ENCODE results near the gene LRMDA.

Gene LRMDA

DNA sequence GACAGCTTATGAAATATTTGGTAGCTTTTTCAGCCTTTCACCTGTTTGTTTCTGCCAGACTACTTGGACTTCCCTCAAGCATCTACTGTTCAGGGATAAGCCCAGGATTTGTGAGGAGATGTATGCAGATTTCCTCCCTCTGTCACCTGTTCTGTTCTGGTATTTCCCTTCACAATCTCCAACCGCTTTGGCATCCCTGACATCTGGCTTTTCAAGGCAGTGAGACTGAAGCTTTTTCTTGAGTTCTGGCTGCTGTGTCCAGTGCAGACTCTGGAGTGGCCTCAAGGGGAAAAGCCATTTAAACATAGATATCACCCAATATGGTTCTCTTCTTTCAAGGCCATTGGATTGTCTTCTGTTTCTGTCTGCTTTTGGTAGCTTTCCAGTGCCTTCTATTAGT is 369.7 kb downstream of the LRMDA start:
- DNase-seq (ENCODE audit: low read depth, low spot score) = no peak
- no peak overlapping the region for H3K4me3 ChIP-seq (ENCODE audit: low read depth, low read length)
- TF ChIP-seq, protein P1, sequence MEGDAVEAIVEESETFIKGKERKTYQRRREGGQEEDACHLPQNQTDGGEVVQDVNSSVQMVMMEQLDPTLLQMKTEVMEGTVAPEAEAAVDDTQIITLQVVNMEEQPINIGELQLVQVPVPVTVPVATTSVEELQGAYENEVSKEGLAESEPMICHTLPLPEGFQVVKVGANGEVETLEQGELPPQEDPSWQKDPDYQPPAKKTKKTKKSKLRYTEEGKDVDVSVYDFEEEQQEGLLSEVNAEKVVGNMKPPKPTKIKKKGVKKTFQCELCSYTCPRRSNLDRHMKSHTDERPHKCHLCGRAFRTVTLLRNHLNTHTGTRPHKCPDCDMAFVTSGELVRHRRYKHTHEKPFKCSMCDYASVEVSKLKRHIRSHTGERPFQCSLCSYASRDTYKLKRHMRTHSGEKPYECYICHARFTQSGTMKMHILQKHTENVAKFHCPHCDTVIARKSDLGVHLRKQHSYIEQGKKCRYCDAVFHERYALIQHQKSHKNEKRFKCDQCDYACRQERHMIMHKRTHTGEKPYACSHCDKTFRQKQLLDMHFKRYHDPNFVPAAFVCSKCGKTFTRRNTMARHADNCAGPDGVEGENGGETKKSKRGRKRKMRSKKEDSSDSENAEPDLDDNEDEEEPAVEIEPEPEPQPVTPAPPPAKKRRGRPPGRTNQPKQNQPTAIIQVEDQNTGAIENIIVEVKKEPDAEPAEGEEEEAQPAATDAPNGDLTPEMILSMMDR (IDR thresholded peaks at IDR 0.05; ENCODE audit: low read depth, low read length) = no peak
- in situ Hi-C loops (cut with HindIII; ENCODE audit: low sequenced_read_pairs) = no loop called here

DNA sequence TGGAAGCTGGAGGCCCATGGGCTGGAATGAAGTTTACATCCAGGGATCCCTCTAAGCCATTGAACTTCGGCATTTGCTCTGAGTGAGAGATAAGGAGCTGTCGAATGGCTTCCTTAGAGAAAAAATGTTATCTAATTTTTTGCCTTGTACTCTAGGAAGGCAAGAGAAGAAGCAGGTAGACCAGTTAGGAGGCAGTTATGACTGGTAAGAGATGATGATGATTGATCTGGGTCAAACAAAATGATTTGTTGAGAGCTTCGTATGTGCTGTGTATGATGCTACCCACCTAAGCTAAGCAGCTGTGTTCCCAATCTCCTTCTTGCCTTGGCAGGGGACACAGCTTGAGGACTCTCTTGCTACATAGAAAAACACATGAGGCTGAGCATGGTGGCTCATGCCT is 370.2 kb downstream of the LRMDA start:
- no peak for DNase-seq (ENCODE audit: low read depth, low spot score)
- no peak overlapping the region for H3K4me3 ChIP-seq (ENCODE audit: low read depth, low read length)
- TF ChIP-seq, protein P1 (IDR thresholded peaks at IDR 0.05; ENCODE audit: low read depth, low read length) = no peak
- in situ Hi-C loops (cut with HindIII; ENCODE audit: low sequenced_read_pairs) = no loop called here

DNA sequence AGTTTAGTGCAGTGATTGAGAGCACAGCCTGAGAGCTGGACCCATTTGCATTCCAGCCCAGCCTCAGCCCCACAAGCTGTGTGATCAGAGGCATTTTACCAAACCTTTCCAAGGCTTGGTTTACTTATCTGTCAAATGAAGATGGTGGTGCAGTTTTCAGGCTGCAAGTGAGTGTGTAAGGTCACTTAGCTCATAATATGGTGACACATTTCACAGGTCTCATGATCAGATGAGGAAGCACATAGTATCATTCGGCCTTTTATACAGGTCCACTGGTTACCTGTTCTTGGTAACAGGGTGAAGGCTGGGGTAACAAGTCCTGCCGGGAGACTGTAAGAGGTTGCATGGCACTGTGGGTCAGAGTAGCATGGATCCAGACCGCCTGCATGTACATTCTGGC is 371.7 kb downstream of the LRMDA start:
- in situ Hi-C loops (cut with HindIII; ENCODE audit: low sequenced_read_pairs) = no loop called here

DNA sequence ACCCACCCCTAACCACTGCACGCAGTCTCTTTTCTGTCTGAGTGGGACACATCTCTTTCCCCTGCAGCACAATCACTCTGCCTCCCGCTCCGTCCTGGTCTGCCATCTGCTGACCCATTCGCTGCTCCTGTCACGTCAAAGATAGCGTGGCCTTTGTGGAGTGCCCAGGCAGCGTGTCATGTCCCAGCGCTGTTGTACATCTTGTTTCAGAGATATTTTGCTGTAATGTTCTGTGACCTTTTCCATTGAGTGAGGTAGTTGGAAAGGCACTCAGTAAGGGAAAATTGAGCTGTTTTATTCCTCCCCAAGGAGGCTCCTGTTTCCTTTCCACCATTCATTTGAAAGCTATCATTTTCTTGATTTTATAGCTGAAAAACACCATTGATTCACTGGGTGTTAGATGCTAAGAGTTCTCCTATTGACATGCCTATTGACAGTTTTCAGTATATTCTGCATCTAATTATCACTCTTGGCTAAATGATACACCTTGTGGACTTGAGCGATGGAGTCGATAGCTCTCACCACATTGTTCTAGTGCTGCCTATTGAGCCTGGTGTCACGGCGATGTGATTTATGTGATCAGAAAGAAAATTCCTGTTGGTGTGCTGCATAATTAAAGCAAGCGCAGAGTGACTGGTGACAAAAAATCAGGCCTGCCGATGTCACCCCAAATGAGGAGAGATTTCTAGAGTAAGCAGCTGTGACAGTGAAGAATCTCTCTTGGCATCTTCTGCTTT is 372.6 kb downstream of the LRMDA start:
- TF ChIP-seq, protein P1 (IDR thresholded peaks at IDR 0.05; ENCODE audit: low read depth, low read length) = no peak
- no peak overlapping the region for H3K4me3 ChIP-seq (ENCODE audit: low read depth, low read length)
- in situ Hi-C loops (cut with HindIII; ENCODE audit: low sequenced_read_pairs) = no loop called here
- no peak for DNase-seq (ENCODE audit: low read depth, low spot score)

More for the DNA sequence above, 371.7 kb downstream of the LRMDA start:
- TF ChIP-seq, protein P1 (IDR thresholded peaks at IDR 0.05; ENCODE audit: low read depth, low read length) = no peak
- no peak for DNase-seq (ENCODE audit: low read depth, low spot score)
- no peak overlapping the region for H3K4me3 ChIP-seq (ENCODE audit: low read depth, low read length)

DNA sequence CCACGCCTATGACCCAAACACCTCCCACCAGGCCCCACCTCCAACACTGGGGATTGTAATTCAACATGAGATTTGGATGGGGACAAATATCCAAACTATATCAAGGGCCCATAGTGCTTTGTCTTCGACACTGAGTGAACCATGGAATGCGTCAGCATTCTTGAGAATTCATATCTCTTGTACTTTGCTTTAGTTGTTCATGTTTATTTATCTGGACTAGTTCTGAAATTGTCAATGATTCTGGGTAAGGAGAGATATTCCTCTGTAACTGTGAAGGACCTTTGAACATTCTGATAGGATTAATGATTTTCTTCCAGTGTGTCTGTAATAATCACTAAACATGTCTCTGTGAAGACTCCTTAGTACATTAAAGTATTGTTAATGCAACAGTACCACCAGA is 374.8 kb downstream of the LRMDA start:
- no peak for DNase-seq (ENCODE audit: low read depth, low spot score)
- in situ Hi-C loops (cut with HindIII; ENCODE audit: low sequenced_read_pairs) = no loop called here
- H3K4me3 ChIP-seq (ENCODE audit: low read depth, low read length) = no peak overlapping the region
- TF ChIP-seq, protein P1 (IDR thresholded peaks at IDR 0.05; ENCODE audit: low read depth, low read length) = no peak

DNA sequence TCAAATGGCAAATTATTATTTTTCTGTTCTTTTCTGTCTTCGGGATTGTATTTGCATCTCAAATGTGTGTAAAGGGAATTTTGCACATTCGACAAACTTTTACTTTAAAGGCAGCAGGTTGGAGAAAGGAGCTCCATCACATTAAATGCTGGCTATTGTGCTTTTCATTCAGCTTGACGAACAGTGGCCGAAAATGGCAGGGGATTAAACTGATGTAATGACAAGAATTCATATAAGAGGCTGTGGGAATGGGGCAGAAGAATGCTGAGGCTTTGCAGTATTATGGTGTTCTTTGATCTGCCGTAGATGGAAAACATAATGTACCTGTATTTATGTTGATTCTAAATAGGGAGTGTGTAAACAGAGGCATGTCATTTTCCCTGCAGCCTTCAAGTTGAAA is 376.0 kb downstream of the LRMDA start:
- DNase-seq (ENCODE audit: low read depth, low spot score) = no peak
- in situ Hi-C loops (cut with HindIII; ENCODE audit: low sequenced_read_pairs) = no loop called here
- no peak overlapping the region for H3K4me3 ChIP-seq (ENCODE audit: low read depth, low read length)
- TF ChIP-seq, protein P1 (IDR thresholded peaks at IDR 0.05; ENCODE audit: low read depth, low read length) = no peak

Measured in astrocyte of the spinal cord (primary cell).